GM23338 (cell line): Measurements from ENCODE around the gene BPI.

ENCODE experiments used
- CREB1 ChIP-seq: fragments of 250-450 bp; sonication (Bioruptor Pico); IDR thresholded peaks from 2 replicates; pipeline ENCODE4 v1.5.0; 2020; ENCODE audit warnings: low read depth, mild to moderate bottlenecking, moderate library complexity
- ETS1 ChIP-seq: IDR thresholded peaks from 2 replicates; pipeline ENCODE4 v1.6.1; 2016; ENCODE audit warnings: antibody characterized with exemption
- EZH2 ChIP-seq: fragments of 200-600 bp; sonication (generic); IDR thresholded peaks from one replicate; pipeline ENCODE4 v1.8.0; 2017; ENCODE audit warnings: antibody characterized with exemption, mild to moderate bottlenecking, low read depth; ENCODE audit not compliant: unreplicated experiment
- EZH2phosphoT487 ChIP-seq: fragments of 200-600 bp; sonication (generic); IDR thresholded peaks from one replicate; pipeline ENCODE4 v1.8.1; 2018; ENCODE audit warnings: antibody characterized with exemption; ENCODE audit not compliant: unreplicated experiment
- JUNB ChIP-seq: IDR thresholded peaks from one replicate; pipeline ENCODE4 v1.6.1; 2016; ENCODE audit warnings: antibody characterized with exemption; ENCODE audit not compliant: unreplicated experiment
- NANOG ChIP-seq: IDR thresholded peaks from 2 replicates; pipeline ENCODE4 v1.6.1; 2016; ENCODE audit warnings: antibody characterized with exemption, borderline replicate concordance
- POLR2AphosphoS5 ChIP-seq: IDR thresholded peaks from 2 replicates; pipeline ENCODE4 v1.6.1; 2016; ENCODE audit warnings: antibody characterized with exemption, low read depth
- REST ChIP-seq: IDR thresholded peaks from one replicate; pipeline ENCODE4 v1.6.1; 2018; ENCODE audit warnings: antibody characterized with exemption; ENCODE audit not compliant: unreplicated experiment
- STAT1 ChIP-seq: IDR thresholded peaks from one replicate; pipeline ENCODE4 v1.6.1; 2016; ENCODE audit warnings: antibody characterized with exemption; ENCODE audit not compliant: unreplicated experiment
- ZNF114 ChIP-seq: fragments of 250-450 bp; sonication (Bioruptor Pico); IDR thresholded peaks from 2 replicates; pipeline ENCODE4 v1.5.0; 2020; ENCODE audit warnings: mild to moderate bottlenecking, moderate library complexity
- ZNF331 ChIP-seq: fragments of 250-450 bp; sonication (Bioruptor Pico); IDR thresholded peaks from 2 replicates; pipeline ENCODE4 v1.5.0; 2020; ENCODE audit warnings: low read depth, mild to moderate bottlenecking, moderate library complexity
- ZNF462 ChIP-seq: fragments of 250-450 bp; sonication (Bioruptor Pico); IDR thresholded peaks from 2 replicates; pipeline ENCODE4 v1.5.0; 2020; ENCODE audit warnings: mild to moderate bottlenecking, moderate library complexity
- TF ChIP-seq, protein P1 (sequence below), 2 experiments: fragments of 200-600 bp in 1 of 2; sonication (generic) in 1 of 2; conservative IDR thresholded peaks; 2 replicates each; pipeline versions ENCODE4 v1.5.1 to v1.6.1; 2016 to 2017; ENCODE audit warnings: antibody characterized with exemption in 2 of 2, low read depth in 2 of 2, mild to moderate bottlenecking in 2 of 2, moderate library complexity in 1 of 2

- TF ChIP-seq EZH2phosphoT487 (no peak), EZH2 (no peak), REST (no peak), POLR2AphosphoS5 (no peak), NANOG (no peak), CREB1 (no peak), JUNB (no peak), ZNF114 (no peak), STAT1 (no peak), ZNF331 (CRISPR knock-in tag) (no peak), ZNF462 (no peak), ETS1 (no peak)
- TF ChIP-seq, protein P1, sequence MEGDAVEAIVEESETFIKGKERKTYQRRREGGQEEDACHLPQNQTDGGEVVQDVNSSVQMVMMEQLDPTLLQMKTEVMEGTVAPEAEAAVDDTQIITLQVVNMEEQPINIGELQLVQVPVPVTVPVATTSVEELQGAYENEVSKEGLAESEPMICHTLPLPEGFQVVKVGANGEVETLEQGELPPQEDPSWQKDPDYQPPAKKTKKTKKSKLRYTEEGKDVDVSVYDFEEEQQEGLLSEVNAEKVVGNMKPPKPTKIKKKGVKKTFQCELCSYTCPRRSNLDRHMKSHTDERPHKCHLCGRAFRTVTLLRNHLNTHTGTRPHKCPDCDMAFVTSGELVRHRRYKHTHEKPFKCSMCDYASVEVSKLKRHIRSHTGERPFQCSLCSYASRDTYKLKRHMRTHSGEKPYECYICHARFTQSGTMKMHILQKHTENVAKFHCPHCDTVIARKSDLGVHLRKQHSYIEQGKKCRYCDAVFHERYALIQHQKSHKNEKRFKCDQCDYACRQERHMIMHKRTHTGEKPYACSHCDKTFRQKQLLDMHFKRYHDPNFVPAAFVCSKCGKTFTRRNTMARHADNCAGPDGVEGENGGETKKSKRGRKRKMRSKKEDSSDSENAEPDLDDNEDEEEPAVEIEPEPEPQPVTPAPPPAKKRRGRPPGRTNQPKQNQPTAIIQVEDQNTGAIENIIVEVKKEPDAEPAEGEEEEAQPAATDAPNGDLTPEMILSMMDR (conservative IDR thresholded peaks at IDR 0.05; ENCODE audit: low read depth in 2 of 2), result no peak
Observed at GRCh38 chr20:38293491-38294065, 10.4 kb upstream of the BPI start.
